Peyer's patch (tissue), 4 donors: ENCODE results near the gene OR56A4. TPM values are rescaled to one million over a fixed set of nuclear protein-coding genes. Genes with fewer than 3 reads are reported as not detected.

Source experiments
- DNase-seq, 3 donors: peaks; one replicate each; pipeline ENCODE4 v3.0.0-alpha.2; 2017 to 2019
- H3K27ac ChIP-seq, 4 donors: fragments of 200-600 bp; sonication (generic); one replicate each; pipeline ENCODE4 v1.5.1; 2016 to 2019
- H3K27me3 ChIP-seq, 2 donors: fragments of 200-600 bp; sonication (generic); one replicate each; pipeline ENCODE4 v1.5.1; 2019
- H3K36me3 ChIP-seq, 3 donors: fragments of 200-600 bp; sonication (generic); one replicate each; pipeline ENCODE4 v1.5.1; 2016 to 2019
- H3K4me1 ChIP-seq, 4 donors: fragments of 200-600 bp; sonication (generic); one replicate each; pipeline ENCODE4 v1.5.1; 2016 to 2019
- H3K4me3 ChIP-seq, 4 donors: fragments of 200-600 bp; sonication (generic); 1 replicate in 3 of 4; 2 replicates in 1 of 4; pipeline ENCODE4 v1.5.1; 2016 to 2019; ENCODE audit warnings: mild to moderate bottlenecking in 1 of 4
- H3K9me3 ChIP-seq, 4 donors: fragments of 200-600 bp; sonication (generic); one replicate each; pipeline ENCODE4 v1.5.1; 2016 to 2019; ENCODE audit warnings: mild to moderate bottlenecking in 1 of 4
- CTCF ChIP-seq, 6 experiments: fragments of 450-650 bp in 4 of 6; fragments of 200-600 bp in 2 of 6; sonication (generic) in 1 of 6; IDR thresholded peaks; one replicate each; pipeline ENCODE4 v1.5.1; 2017 to 2019; ENCODE audit warnings: antibody characterized with exemption in 6 of 6, mild to moderate bottlenecking in 3 of 6, moderate library complexity in 1 of 6
- POLR2A ChIP-seq, 2 donors: fragments of 450-650 bp; IDR thresholded peaks; one replicate each; pipeline ENCODE4 v1.5.1; 2017; ENCODE audit warnings: antibody characterized with exemption in 2 of 2, mild to moderate bottlenecking in 2 of 2, moderate library complexity in 2 of 2
- total RNA-seq, 4 donors: library from RNA; depleted of rRNA; stranded (reverse); fragments of >200 nt; gene quantifications; one replicate each; pipeline ENCODE4 v1.1.0, GENCODE V29; 2016

OR56A4 gene
- total RNA-seq, 4 donors from 2014 or later = not detected

GRCh38 chr11:6002202-6002699, 4.5 kb downstream of the OR56A4 start:
- DNase-seq = no peak
- Histone ChIP-seq H3K4me1 (no peaks in the 10 kb centered on the region), H3K4me3 (no peak overlapping the region), H3K9me3 (no peaks in the 10 kb centered on the region), H3K27ac (no peak overlapping the region), H3K27me3 (no peaks in the 10 kb centered on the region), H3K36me3 (no peaks in the 10 kb centered on the region)
- TF ChIP-seq POLR2A (IDR thresholded peaks at IDR 0.05) (no peak), CTCF (IDR thresholded peaks at IDR 0.05) (no peak)

GRCh38 chr11:5994791-5995190, 12.0 kb downstream of the OR56A4 start:
- Histone ChIP-seq H3K27ac (no peak overlapping the region), H3K4me1 (no peaks in the 10 kb centered on the region), H3K27me3 (no peaks in the 10 kb centered on the region), H3K36me3 (no peaks in the 10 kb centered on the region), H3K9me3 (no peaks in the 10 kb centered on the region), H3K4me3 (no peak overlapping the region)
- no peak for TF ChIP-seq CTCF (IDR thresholded peaks at IDR 0.05)
- TF ChIP-seq POLR2A (IDR thresholded peaks at IDR 0.05) = no peak
- no peak for DNase-seq

- no peaks in the 10 kb centered on the region for H3K27me3 ChIP-seq
- no peak overlapping the region for H3K27ac ChIP-seq
- H3K4me1 ChIP-seq = no peaks in the 10 kb centered on the region
- no peak overlapping the region for H3K4me3 ChIP-seq
- no peaks in the 10 kb centered on the region for H3K36me3 ChIP-seq
- no peak for DNase-seq
- no peaks in the 10 kb centered on the region for H3K9me3 ChIP-seq
- TF ChIP-seq POLR2A (IDR thresholded peaks at IDR 0.05) (no peak), CTCF (IDR thresholded peaks at IDR 0.05) (peak in 3 of 6 experiments; percentile 46 to 55 (median 51))
Observed at GRCh38 chr11:5992604-5993251, 14.0 kb downstream of the OR56A4 start.

GRCh38 chr11:5992150-5992549, 14.6 kb downstream of the OR56A4 start:
- TF ChIP-seq POLR2A (IDR thresholded peaks at IDR 0.05) (no peak), CTCF (IDR thresholded peaks at IDR 0.05) (no peak)
- H3K4me3 ChIP-seq = no peak overlapping the region
- no peaks in the 10 kb centered on the region for H3K4me1 ChIP-seq
- H3K36me3 ChIP-seq = no peaks in the 10 kb centered on the region
- H3K9me3 ChIP-seq = no peaks in the 10 kb centered on the region
- H3K27me3 ChIP-seq = no peaks in the 10 kb centered on the region
- H3K27ac ChIP-seq = no peak overlapping the region
- DNase-seq = no peak

- TF ChIP-seq POLR2A (IDR thresholded peaks at IDR 0.05) = no peak
- no peak for TF ChIP-seq CTCF (IDR thresholded peaks at IDR 0.05)
- Histone ChIP-seq H3K27me3 (no peaks in the 10 kb centered on the region), H3K9me3 (no peaks in the 10 kb centered on the region), H3K4me1 (no peaks in the 10 kb centered on the region), H3K4me3 (no peak overlapping the region), H3K36me3 (no peaks in the 10 kb centered on the region), H3K27ac (no peak overlapping the region)
- DNase-seq = no peak
Observed at GRCh38 chr11:5989203-5989602, 17.5 kb downstream of the OR56A4 start.
